H9 (cell line): ENCODE results near the gene ATXN10. TPM values are rescaled to one million over a fixed set of nuclear protein-coding genes. Genes with fewer than 3 reads are reported as not detected.

ENCODE experiments used
- DNase-seq: peaks from one replicate; pipeline ENCODE4 v3.0.0-alpha.2; 2017
- H2AFZ ChIP-seq: one replicate; pipeline ENCODE4 v1.6.1; 2013; ENCODE audit warnings: mild to moderate bottlenecking, low read length, control low read depth, moderate library complexity
- H2AK5ac ChIP-seq: 2 replicates; pipeline ENCODE4 v1.6.1; 2013; ENCODE audit warnings: low read length, control low read depth, mixed read lengths; ENCODE audit not compliant: insufficient read length
- H2BK120ac ChIP-seq: one replicate; pipeline ENCODE4 v1.6.1; 2013; ENCODE audit warnings: low read depth, mild to moderate bottlenecking, low read length, control low read depth, inconsistent platforms; ENCODE audit not compliant: poor library complexity, severe bottlenecking
- H2BK12ac ChIP-seq: 2 replicates; pipeline ENCODE4 v1.6.1; 2013; ENCODE audit warnings: low read length, control low read depth, mixed read lengths, low read depth; ENCODE audit not compliant: insufficient read length
- H2BK15ac ChIP-seq: 2 replicates; pipeline ENCODE4 v1.6.1; 2013; ENCODE audit warnings: low read depth, low read length, control low read depth
- H2BK20ac ChIP-seq: one replicate; pipeline ENCODE4 v1.6.1; 2013; ENCODE audit warnings: low read depth, mild to moderate bottlenecking, low read length, control low read depth, inconsistent platforms; ENCODE audit not compliant: poor library complexity, severe bottlenecking
- H2BK5ac ChIP-seq: 2 replicates; pipeline ENCODE4 v1.6.1; 2013; ENCODE audit warnings: low read length, control low read depth, mixed read lengths; ENCODE audit not compliant: insufficient read length
- H3K14ac ChIP-seq: 2 replicates; pipeline ENCODE4 v1.6.1; 2013; ENCODE audit warnings: low read length, control low read depth; ENCODE audit not compliant: insufficient read depth
- H3K18ac ChIP-seq: 2 replicates; pipeline ENCODE4 v1.6.1; 2013; ENCODE audit warnings: low read depth, mild to moderate bottlenecking, mixed read lengths, low read length, control low read depth; ENCODE audit not compliant: insufficient read length
- H3K23ac ChIP-seq: 2 replicates; pipeline ENCODE4 v1.6.1; 2013; ENCODE audit warnings: low read length, control low read depth, mixed read lengths, low read depth; ENCODE audit not compliant: insufficient read length
- H3K23me2 ChIP-seq: 2 replicates; pipeline ENCODE4 v1.6.1; 2013; ENCODE audit warnings: low read depth, mild to moderate bottlenecking, mixed read lengths, low read length, control low read depth; ENCODE audit not compliant: insufficient read length, poor library complexity, severe bottlenecking
- H3K27ac ChIP-seq: 2 replicates; pipeline ENCODE4 v1.5.1; 2013; ENCODE audit warnings: low read length, control low read depth, mixed read lengths, low read depth; ENCODE audit not compliant: insufficient read length
- H3K27me3 ChIP-seq: 2 replicates; pipeline ENCODE4 v1.6.1; 2013; ENCODE audit warnings: low read length, control low read depth, inconsistent platforms; ENCODE audit not compliant: insufficient read depth
- H3K4ac ChIP-seq: 2 replicates; pipeline ENCODE4 v1.6.1; 2013; ENCODE audit warnings: low read depth, mild to moderate bottlenecking, control low read depth, inconsistent platforms, low read length, moderate library complexity
- H3K4me1 ChIP-seq: 2 replicates; pipeline ENCODE4 v1.6.1; 2013; ENCODE audit warnings: low read length, control low read depth, inconsistent platforms; ENCODE audit not compliant: insufficient read depth
- H3K4me2 ChIP-seq: 2 replicates; pipeline ENCODE4 v1.6.1; 2013; ENCODE audit warnings: low read length, control low read depth, mixed read lengths; ENCODE audit not compliant: insufficient read length, insufficient read depth
- H3K56ac ChIP-seq: 2 replicates; pipeline ENCODE4 v1.6.1; 2013; ENCODE audit warnings: low read depth, mild to moderate bottlenecking, mixed read lengths, low read length, control low read depth; ENCODE audit not compliant: insufficient read length
- H3K79me1 ChIP-seq: 2 replicates; pipeline ENCODE4 v1.6.1; 2013; ENCODE audit warnings: low read depth, mild to moderate bottlenecking, moderate library complexity, low read length, control low read depth, inconsistent platforms; ENCODE audit not compliant: insufficient read depth, poor library complexity, severe bottlenecking
- H3K79me2 ChIP-seq: 2 replicates; pipeline ENCODE4 v1.6.1; 2013; ENCODE audit warnings: low read length, control low read depth, inconsistent platforms; ENCODE audit not compliant: insufficient read depth
- H3K9ac ChIP-seq: 2 replicates; pipeline ENCODE4 v1.6.1; 2013; ENCODE audit warnings: low read length, control low read depth, mixed read lengths; ENCODE audit not compliant: insufficient read length; ENCODE audit errors: extremely low read depth
- H3K9me3 ChIP-seq: one replicate; pipeline ENCODE4 v1.6.1; 2013; ENCODE audit warnings: low read depth, low read length, inconsistent platforms; ENCODE audit not compliant: control insufficient read depth
- H3T11ph ChIP-seq: one replicate; pipeline ENCODE4 v1.6.1; 2013; ENCODE audit warnings: mild to moderate bottlenecking, low read length, control low read depth, inconsistent platforms
- H4K20me1 ChIP-seq: one replicate; pipeline ENCODE4 v1.6.1; 2013; ENCODE audit not compliant: control insufficient read depth, insufficient read length, insufficient read depth
- H4K5ac ChIP-seq: 2 replicates; pipeline ENCODE4 v1.6.1; 2013; ENCODE audit warnings: low read depth, mild to moderate bottlenecking, mixed read lengths, low read length, control low read depth; ENCODE audit not compliant: insufficient read length
- H4K8ac ChIP-seq: replicated peaks from 2 replicates; pipeline ENCODE4 v1.6.1; 2013; ENCODE audit warnings: low read length, control low read depth, mixed read lengths, low read depth; ENCODE audit not compliant: insufficient read length
- H4K91ac ChIP-seq: 2 replicates; pipeline ENCODE4 v1.6.1; 2013; ENCODE audit warnings: low read depth, mild to moderate bottlenecking, moderate library complexity, mixed read lengths, low read length, control low read depth; ENCODE audit not compliant: insufficient read length
- H3K27ac Mint-ChIP-seq, 3 experiments: 2 replicates in 2 of 3; 3 replicates in 1 of 3; pipeline ENCODE4 v1.8.0; 2020 to 2021; ENCODE audit warnings: mixed read lengths in 3 of 3, mild to moderate bottlenecking in 1 of 3, moderate library complexity in 1 of 3
- H3K27me3 Mint-ChIP-seq: 2 replicates; pipeline ENCODE4 v1.8.0; 2021; ENCODE audit warnings: low read depth, mild to moderate bottlenecking, moderate library complexity, mixed read lengths
- H3K36me3 Mint-ChIP-seq, 3 experiments: 2 replicates in 2 of 3; 3 replicates in 1 of 3; pipeline ENCODE4 v1.8.0; 2020 to 2021; ENCODE audit warnings: low read depth in 3 of 3, mixed read lengths in 3 of 3; ENCODE audit not compliant: insufficient read depth in 1 of 3
- H3K4me1 Mint-ChIP-seq, 2 experiments: 2 replicates each; pipeline ENCODE4 v1.8.0; 2020; ENCODE audit warnings: mixed read lengths in 2 of 2
- H3K4me3 Mint-ChIP-seq, 2 experiments: 2 replicates in 1 of 2; 3 replicates in 1 of 2; pipeline ENCODE4 v1.8.0; 2020 to 2021; ENCODE audit warnings: mild to moderate bottlenecking in 2 of 2, mixed read lengths in 2 of 2, moderate library complexity in 1 of 2
- H3K9me3 Mint-ChIP-seq, 2 experiments: 2 replicates in 1 of 2; 3 replicates in 1 of 2; pipeline ENCODE4 v1.8.0; 2020; ENCODE audit warnings: mild to moderate bottlenecking in 2 of 2, mixed read lengths in 2 of 2, moderate library complexity in 1 of 2
- WGBS: extraction: QIAGEN DNeasy Blood & Tissue Kit; methylation state at CpG from one replicate; pipeline ENCODE4 v1.1.7; 2013; ENCODE audit warnings: missing lambda C conversion rate, low lambda C conversion rate, mixed read lengths; ENCODE audit not compliant: insufficient read length; ENCODE audit errors: extremely low coverage; 5-methylcytosine and 5-hydroxymethylcytosine counted together
- total RNA-seq: library from RNA; stranded (reverse); gene quantifications from 2 replicates; pipeline ENCODE4 v1.2.1, GENCODE V29; 2021
- TF ChIP-seq, protein P1 (sequence below): fragments of 200-600 bp; sonication (generic); conservative IDR thresholded peaks from 3 replicates; pipeline ENCODE4 v1.8.0; 2021; ENCODE audit warnings: antibody characterized with exemption, mild to moderate bottlenecking

The ATXN10 gene
- total RNA-seq, 1 experiment from 2014 or later = 210 TPM

DNA sequence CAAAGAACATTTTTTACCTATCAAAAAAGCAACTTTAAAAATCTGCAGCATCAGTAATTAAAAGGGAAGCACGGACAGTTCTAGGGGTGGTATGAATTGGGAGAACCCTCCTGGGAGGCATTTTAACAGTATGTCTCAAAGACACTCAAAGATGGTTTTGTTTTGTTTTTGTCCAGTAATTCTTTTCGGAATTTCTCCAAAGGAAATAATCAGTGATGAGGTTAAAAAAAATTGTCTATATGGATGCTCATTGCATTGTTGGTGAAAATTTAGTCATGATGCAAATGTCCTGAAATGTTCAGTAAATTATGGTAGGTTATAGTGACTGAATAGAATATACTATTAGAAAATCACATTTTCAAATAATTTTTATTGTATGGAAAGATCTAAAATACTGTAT lies 115.1 kb downstream of the ATXN10 start:
- Histone ChIP-seq H2AFZ (no peak overlapping the region), H3K56ac (no peak overlapping the region), H2AK5ac (no peak overlapping the region), H3K4me2 (no peak overlapping the region), H4K20me1 (no peaks in the 10 kb centered on the region), H3K79me2 (no peaks in the 10 kb centered on the region), H4K5ac (no peak overlapping the region), H3K4me1 (no peaks in the 10 kb centered on the region), H2BK15ac (no peak overlapping the region), H2BK5ac (no peak overlapping the region), H2BK120ac (no peak overlapping the region), H4K91ac (no peak overlapping the region), H3K27me3 (no peaks in the 10 kb centered on the region), H3K23me2 (no peaks in the 10 kb centered on the region), H3K27ac (no peak overlapping the region), H2BK12ac (no peak overlapping the region), H4K8ac (no peak overlapping the region), H3K9me3 (no peaks in the 10 kb centered on the region), H2BK20ac (no peak overlapping the region), H3K79me1 (peaks cover 4% of the 10 kb centered on the region), H3K14ac (no peak overlapping the region), H3K18ac (no peak overlapping the region), H3K23ac (no peak overlapping the region), H3K4ac (no peak overlapping the region), H3K9ac (no peak overlapping the region), H3T11ph (no peak overlapping the region)
- Mint-ChIP-seq H3K27ac (no peak overlapping the region), H3K36me3 (peaks cover 0 to 2% (median 0%) of the 10 kb centered on the region in 3 experiments; a peak in 1 of 7 replicates), H3K27me3 (no peaks in the 10 kb centered on the region), H3K9me3 (no peaks in the 10 kb centered on the region), H3K4me3 (no peak overlapping the region), H3K4me1 (peaks cover 24 to 29% of the 10 kb centered on the region in 2 experiments)
- DNase-seq = no peak
- TF ChIP-seq, protein P1, sequence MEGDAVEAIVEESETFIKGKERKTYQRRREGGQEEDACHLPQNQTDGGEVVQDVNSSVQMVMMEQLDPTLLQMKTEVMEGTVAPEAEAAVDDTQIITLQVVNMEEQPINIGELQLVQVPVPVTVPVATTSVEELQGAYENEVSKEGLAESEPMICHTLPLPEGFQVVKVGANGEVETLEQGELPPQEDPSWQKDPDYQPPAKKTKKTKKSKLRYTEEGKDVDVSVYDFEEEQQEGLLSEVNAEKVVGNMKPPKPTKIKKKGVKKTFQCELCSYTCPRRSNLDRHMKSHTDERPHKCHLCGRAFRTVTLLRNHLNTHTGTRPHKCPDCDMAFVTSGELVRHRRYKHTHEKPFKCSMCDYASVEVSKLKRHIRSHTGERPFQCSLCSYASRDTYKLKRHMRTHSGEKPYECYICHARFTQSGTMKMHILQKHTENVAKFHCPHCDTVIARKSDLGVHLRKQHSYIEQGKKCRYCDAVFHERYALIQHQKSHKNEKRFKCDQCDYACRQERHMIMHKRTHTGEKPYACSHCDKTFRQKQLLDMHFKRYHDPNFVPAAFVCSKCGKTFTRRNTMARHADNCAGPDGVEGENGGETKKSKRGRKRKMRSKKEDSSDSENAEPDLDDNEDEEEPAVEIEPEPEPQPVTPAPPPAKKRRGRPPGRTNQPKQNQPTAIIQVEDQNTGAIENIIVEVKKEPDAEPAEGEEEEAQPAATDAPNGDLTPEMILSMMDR = no peak
- WGBS = no CpG with 5 or more reads among the region's 2 CpGs
